22Rv1 (cell line): Measurements from ENCODE around the gene PTPRJ.

Source experiments
- ZFX ChIP-seq: fragments of 450-650 bp; IDR thresholded peaks from 2 replicates; pipeline ENCODE4 v1.6.1; 2017; ENCODE audit warnings: antibody characterized with exemption, borderline replicate concordance
- TF ChIP-seq, protein P1 (sequence below): fragments of 450-650 bp; IDR thresholded peaks from 2 replicates; pipeline ENCODE4 v1.5.1; 2017; ENCODE audit warnings: mild to moderate bottlenecking

DNA sequence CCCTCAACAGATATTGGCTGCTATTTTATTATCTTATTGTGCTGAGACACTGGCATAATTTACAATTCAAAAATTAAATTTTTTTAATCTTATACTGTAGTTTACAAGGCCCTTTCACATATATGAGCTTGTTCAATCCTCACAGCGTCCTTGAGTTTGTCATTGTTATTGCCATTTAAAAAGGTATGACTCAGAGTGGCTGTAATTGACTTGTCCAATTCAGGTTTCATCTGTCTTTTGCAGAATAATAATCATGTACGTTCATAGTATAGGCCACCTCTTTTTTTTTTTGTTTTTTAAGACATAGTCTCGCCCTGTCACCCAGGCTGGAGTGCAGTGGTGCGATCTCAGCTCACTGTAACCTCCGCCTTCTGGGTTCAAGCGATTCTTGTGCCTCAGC lies 11.5 kb downstream of the PTPRJ start:
- TF ChIP-seq, protein P1, sequence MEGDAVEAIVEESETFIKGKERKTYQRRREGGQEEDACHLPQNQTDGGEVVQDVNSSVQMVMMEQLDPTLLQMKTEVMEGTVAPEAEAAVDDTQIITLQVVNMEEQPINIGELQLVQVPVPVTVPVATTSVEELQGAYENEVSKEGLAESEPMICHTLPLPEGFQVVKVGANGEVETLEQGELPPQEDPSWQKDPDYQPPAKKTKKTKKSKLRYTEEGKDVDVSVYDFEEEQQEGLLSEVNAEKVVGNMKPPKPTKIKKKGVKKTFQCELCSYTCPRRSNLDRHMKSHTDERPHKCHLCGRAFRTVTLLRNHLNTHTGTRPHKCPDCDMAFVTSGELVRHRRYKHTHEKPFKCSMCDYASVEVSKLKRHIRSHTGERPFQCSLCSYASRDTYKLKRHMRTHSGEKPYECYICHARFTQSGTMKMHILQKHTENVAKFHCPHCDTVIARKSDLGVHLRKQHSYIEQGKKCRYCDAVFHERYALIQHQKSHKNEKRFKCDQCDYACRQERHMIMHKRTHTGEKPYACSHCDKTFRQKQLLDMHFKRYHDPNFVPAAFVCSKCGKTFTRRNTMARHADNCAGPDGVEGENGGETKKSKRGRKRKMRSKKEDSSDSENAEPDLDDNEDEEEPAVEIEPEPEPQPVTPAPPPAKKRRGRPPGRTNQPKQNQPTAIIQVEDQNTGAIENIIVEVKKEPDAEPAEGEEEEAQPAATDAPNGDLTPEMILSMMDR = no peak
- no peak for TF ChIP-seq ZFX
